Ammon's horn (tissue), 1 donor: ENCODE measurements around the gene GPANK1.

Source experiments
- DNase-seq: peaks from one replicate; pipeline ENCODE4 v3.0.0-alpha.2; 2016; ENCODE audit warnings: low spot score

GPANK1 gene

GRCh38 chr6:31691078-31691463 lies 26.3 kb upstream of the GPANK1 start:
- DNase-seq, result no peak

GRCh38 chr6:31690231-31691077 lies 25.7 kb upstream of the GPANK1 start:
- DNase-seq, result no peak

GRCh38 chr6:31689249-31690110 lies 24.7 kb upstream of the GPANK1 start:
- no peak for DNase-seq

GRCh38 chr6:31687860-31688693 lies 23.3 kb upstream of the GPANK1 start:
- no peak for DNase-seq

GRCh38 chr6:31687321-31687720 lies 22.5 kb upstream of the GPANK1 start:
- DNase-seq, result no peak

GRCh38 chr6:31686483-31686882 lies 21.7 kb upstream of the GPANK1 start:
- DNase-seq, result no peak

- no peak for DNase-seq
Measured at GRCh38 chr6:31683591-31683990, 18.8 kb upstream of the GPANK1 start.

- DNase-seq, result peak; percentile 32
Measured at GRCh38 chr6:31681135-31681671, 16.4 kb upstream of the GPANK1 start.

GRCh38 chr6:31680226-31681134 lies 15.7 kb upstream of the GPANK1 start, which contains the start of gene LY6G5C:
TSS of gene LY6G5C (minus strand) at chr6:31681067. CDS start at chr6:31680373, 694 bp downstream.
- peak; percentile 92 for DNase-seq

GRCh38 chr6:31677955-31678354 lies 13.2 kb upstream of the GPANK1 start:
- DNase-seq, result no peak

- no peak for DNase-seq
Measured at GRCh38 chr6:31676904-31677303, 12.1 kb upstream of the GPANK1 start.

- no peak for DNase-seq
Measured at GRCh38 chr6:31676322-31676903, 11.6 kb upstream of the GPANK1 start.

- no peak for DNase-seq
Measured at GRCh38 chr6:31669676-31670075, 4.9 kb upstream of the GPANK1 start, which contains the start of gene LY6G5B. TSS of gene LY6G5B (plus strand) at chr6:31669976. CDS start at chr6:31670951, 975 bp downstream.

GRCh38 chr6:31666337-31666965 lies 1.7 kb upstream of the GPANK1 start:
- DNase-seq, result no peak

- peak; percentile 99 for DNase-seq
Measured at GRCh38 chr6:31665501-31666336, 922 bp upstream of the GPANK1 start, which contains the start of gene CSNK2B. TSS of gene CSNK2B (plus strand) at chr6:31666080. CDS start at chr6:31666832, 752 bp downstream.

- no peak for DNase-seq
Measured at GRCh38 chr6:31663961-31664789, 622 bp downstream of the GPANK1 start.

- no peak for DNase-seq
Measured at GRCh38 chr6:31663126-31663960, 1.5 kb downstream of the GPANK1 start.
